Measurements from ENCODE around the gene HDAC9. TPM values are rescaled to one million over a fixed set of nuclear protein-coding genes. Genes with fewer than 3 reads are reported as not detected.
A peak's percentile ranks its signal among the peaks of the same experiment; 100 is the strongest.

HDAC9 gene
- total and polyA plus RNA-seq, 2 experiments from 2014 or later: 32.7 to 101 TPM

DNA sequence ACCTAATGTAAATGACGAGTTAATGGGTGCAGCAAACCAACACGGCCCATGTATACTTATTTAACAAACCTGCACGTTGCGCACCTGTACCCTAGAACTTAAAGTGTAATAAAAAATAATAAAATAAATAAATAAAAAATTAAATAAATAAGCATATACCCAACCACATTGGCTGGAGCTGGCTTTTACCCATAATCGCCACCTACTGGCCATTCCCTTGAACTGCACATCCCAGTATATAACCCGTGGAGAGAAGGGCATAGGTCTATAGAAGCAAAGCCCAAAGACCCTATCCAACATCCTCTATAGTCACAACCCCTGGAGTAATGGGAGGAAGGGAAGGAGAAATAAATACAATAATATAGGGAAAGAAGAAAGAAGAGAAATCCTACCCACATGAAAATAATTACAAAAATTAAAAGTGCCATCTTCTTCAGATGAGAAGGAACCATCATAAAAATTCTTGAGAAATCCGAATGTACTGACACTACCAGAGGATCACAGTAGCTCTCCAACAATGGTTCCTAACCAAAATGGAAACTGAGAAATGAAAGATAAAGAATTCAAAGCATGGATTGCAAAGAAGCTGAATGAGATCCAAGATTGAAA, 556.3 kb downstream of the HDAC9 start:
- H3K4me1 ChIP-seq (ENCODE audit: low read depth): no peaks in the 10 kb centered on the region
- no peaks in the 10 kb centered on the region for H3K36me3 ChIP-seq
- peak in 1 of 2 donors; percentile 54 for DNase-seq (ENCODE audit: low read depth in 1 of 2, low spot score in 1 of 2)
- no peak overlapping the region for H3K4me3 ChIP-seq
- H3K9me3 ChIP-seq (ENCODE audit: low read depth): no peaks in the 10 kb centered on the region
- TF ChIP-seq, protein P1, sequence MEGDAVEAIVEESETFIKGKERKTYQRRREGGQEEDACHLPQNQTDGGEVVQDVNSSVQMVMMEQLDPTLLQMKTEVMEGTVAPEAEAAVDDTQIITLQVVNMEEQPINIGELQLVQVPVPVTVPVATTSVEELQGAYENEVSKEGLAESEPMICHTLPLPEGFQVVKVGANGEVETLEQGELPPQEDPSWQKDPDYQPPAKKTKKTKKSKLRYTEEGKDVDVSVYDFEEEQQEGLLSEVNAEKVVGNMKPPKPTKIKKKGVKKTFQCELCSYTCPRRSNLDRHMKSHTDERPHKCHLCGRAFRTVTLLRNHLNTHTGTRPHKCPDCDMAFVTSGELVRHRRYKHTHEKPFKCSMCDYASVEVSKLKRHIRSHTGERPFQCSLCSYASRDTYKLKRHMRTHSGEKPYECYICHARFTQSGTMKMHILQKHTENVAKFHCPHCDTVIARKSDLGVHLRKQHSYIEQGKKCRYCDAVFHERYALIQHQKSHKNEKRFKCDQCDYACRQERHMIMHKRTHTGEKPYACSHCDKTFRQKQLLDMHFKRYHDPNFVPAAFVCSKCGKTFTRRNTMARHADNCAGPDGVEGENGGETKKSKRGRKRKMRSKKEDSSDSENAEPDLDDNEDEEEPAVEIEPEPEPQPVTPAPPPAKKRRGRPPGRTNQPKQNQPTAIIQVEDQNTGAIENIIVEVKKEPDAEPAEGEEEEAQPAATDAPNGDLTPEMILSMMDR (IDR thresholded peaks at IDR 0.05; ENCODE audit: low read depth, low read length): peak; percentile 70
- no peaks in the 10 kb centered on the region for H3K27me3 ChIP-seq
- H3K27ac ChIP-seq: no peak overlapping the region
